ENCODE measurements around the gene RAB9A. TPM values are rescaled to one million over a fixed set of nuclear protein-coding genes. Genes with fewer than 3 reads are reported as not detected.

The RAB9A gene
- total RNA-seq, 1 experiment from 2014 or later, result 26.7 TPM

DNA sequence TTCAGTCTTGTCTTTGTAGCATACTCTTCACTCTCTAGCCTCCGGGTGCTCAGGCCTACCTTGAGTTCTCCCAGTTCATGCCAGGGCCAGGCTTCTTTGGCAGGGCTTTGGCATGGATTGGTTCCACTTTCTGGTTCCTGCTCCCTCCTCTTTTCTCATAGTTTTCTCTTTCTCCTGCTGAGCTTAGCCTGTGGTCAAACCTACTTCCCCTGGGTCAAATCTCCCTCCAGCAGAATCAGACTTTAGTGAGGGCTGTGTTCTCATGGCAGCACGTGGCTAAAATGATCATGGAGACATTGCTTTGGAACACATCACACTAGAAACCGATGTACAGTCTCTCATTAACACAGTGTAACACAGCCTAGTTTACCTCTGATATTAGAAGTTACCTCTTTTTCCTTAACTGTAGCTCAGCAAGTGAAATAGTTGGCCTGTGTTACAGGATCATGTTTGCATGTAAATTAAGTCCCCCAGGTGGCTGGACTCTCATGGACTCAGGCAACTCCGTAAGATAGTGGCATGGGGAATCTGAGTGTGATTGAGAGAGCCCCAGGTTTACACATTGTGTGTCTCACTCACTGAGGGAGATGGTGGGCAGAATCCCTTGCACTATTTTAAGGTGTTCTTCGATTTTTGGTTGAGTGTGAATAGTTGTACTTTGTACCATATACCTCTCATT lies 13.3 kb downstream of the RAB9A start:
- Histone ChIP-seq H3F3A (ENCODE audit: insufficient read depth, low read depth) (0 out of 2 replicates have a peak, but pooled peaks cover 2% of the 10 kb centered on the region), H3K27me3 (ENCODE audit: insufficient read depth, low read depth) (no peaks in the 10 kb centered on the region), H4K20me1 (ENCODE audit: insufficient read depth) (no peaks in the 10 kb centered on the region; the same call in 1 of the 2 replicates), H3K27ac (no peak overlapping the region), H3K36me3 (ENCODE audit: low read depth) (no peaks in the 10 kb centered on the region), H2AFZ (no peak overlapping the region), H3K79me2 (ENCODE audit: low read depth) (peaks cover 76% of the 10 kb centered on the region), H3K4me2 (no peak overlapping the region), H3K9me3 (ENCODE audit: insufficient read depth, low read depth) (no peaks in the 10 kb centered on the region), H3K4me3 (no peak overlapping the region), H3K9me2 (ENCODE audit: insufficient read depth) (no peaks in the 10 kb centered on the region), H3K4me1 (replicated peaks; ENCODE audit: insufficient read depth) (peaks cover 15% of the 10 kb centered on the region)
- TF ChIP-seq, protein P1, sequence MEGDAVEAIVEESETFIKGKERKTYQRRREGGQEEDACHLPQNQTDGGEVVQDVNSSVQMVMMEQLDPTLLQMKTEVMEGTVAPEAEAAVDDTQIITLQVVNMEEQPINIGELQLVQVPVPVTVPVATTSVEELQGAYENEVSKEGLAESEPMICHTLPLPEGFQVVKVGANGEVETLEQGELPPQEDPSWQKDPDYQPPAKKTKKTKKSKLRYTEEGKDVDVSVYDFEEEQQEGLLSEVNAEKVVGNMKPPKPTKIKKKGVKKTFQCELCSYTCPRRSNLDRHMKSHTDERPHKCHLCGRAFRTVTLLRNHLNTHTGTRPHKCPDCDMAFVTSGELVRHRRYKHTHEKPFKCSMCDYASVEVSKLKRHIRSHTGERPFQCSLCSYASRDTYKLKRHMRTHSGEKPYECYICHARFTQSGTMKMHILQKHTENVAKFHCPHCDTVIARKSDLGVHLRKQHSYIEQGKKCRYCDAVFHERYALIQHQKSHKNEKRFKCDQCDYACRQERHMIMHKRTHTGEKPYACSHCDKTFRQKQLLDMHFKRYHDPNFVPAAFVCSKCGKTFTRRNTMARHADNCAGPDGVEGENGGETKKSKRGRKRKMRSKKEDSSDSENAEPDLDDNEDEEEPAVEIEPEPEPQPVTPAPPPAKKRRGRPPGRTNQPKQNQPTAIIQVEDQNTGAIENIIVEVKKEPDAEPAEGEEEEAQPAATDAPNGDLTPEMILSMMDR (conservative IDR thresholded peaks at IDR 0.05), result no peak
- TF ChIP-seq EZH2 (IDR thresholded peaks at IDR 0.05; ENCODE audit: low read depth), result no peak
- no TSS peak for BruUV-seq (replicated peaks)
- ChIA-PET POLR2A (ENCODE audit: unreplicated experiment) (no interaction called here), CTCF (no interaction called here)
- DNase-seq, result no peak
- intact Hi-C loops (cut with micrococcal nuclease; ENCODE audit: unreplicated experiment), result no loop called here

DNA sequence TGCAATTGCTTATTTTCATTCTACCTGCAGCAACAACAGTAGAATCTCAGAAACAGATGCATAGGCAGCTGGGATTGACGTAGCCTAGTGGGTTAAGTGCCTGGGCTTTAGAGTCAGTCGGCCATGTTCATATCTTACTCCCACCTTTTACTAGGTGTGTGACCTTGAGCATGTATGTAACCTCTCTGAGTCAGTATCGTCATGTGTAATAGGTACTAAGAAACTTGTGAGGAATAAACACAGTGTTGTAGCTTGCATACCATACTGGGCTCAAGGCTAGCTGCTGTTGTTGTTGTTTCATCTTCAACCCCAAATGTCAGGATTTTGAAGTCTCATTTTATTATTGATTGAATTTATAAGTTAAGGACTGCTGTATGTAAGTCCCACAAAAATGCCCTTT lies 14.2 kb downstream of the RAB9A start:
- no TSS peak for BruUV-seq (replicated peaks)
- no peak for DNase-seq
- Histone ChIP-seq H3K27me3 (ENCODE audit: insufficient read depth, low read depth) (no peaks in the 10 kb centered on the region), H3F3A (ENCODE audit: insufficient read depth, low read depth) (0 out of 2 replicates have a peak, but pooled peaks cover 2% of the 10 kb centered on the region), H3K4me1 (replicated peaks; ENCODE audit: insufficient read depth) (peaks cover 9% of the 10 kb centered on the region), H3K4me3 (no peak overlapping the region), H3K27ac (no peak overlapping the region), H3K9me3 (ENCODE audit: insufficient read depth, low read depth) (no peaks in the 10 kb centered on the region), H3K79me2 (ENCODE audit: low read depth) (peaks cover 67% of the 10 kb centered on the region), H2AFZ (no peak overlapping the region), H4K20me1 (ENCODE audit: insufficient read depth) (no peaks in the 10 kb centered on the region; the same call in 1 of the 2 replicates), H3K9me2 (ENCODE audit: insufficient read depth) (no peaks in the 10 kb centered on the region), H3K4me2 (no peak overlapping the region), H3K36me3 (ENCODE audit: low read depth) (no peaks in the 10 kb centered on the region)
- POLR2A ChIA-PET (ENCODE audit: unreplicated experiment), result no interaction called here
- TF ChIP-seq EZH2 (IDR thresholded peaks at IDR 0.05; ENCODE audit: low read depth), result no peak
- intact Hi-C loops (cut with micrococcal nuclease; ENCODE audit: unreplicated experiment), result no loop called here
- CTCF ChIA-PET, result no interaction called here

DNA sequence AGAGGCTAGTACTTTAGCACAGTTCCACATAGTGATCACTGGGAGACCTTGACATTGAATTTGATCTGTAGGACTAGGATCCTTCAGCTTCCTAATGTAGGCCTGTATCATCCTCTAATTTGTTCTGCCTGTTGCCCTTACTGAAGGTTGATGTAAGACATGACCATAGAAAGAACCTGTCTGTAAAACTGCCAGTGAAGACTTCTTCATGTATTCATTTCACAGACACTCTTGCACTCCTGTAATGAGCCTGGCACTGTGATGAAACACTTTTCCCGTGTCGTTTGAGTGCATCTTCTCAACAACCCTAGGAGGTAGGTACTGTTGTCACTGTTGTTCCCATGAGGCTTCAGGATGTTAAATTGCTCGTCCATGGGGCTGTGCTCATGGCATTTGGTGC lies 14.7 kb downstream of the RAB9A start:
- H3K4me3 ChIP-seq, result no peak overlapping the region
- no peak overlapping the region for H3K4me2 ChIP-seq
- BruUV-seq (replicated peaks), result no TSS peak
- TF ChIP-seq, protein P1 (conservative IDR thresholded peaks at IDR 0.05), result no peak
- TF ChIP-seq EZH2 (IDR thresholded peaks at IDR 0.05; ENCODE audit: low read depth), result no peak
- no peaks in the 10 kb centered on the region for H3K9me2 ChIP-seq (ENCODE audit: insufficient read depth)
- peaks cover 63% of the 10 kb centered on the region for H3K79me2 ChIP-seq (ENCODE audit: low read depth)
- H2AFZ ChIP-seq, result no peak overlapping the region
- no peaks in the 10 kb centered on the region; the same call in 1 of the 2 replicates for H4K20me1 ChIP-seq (ENCODE audit: insufficient read depth)
- intact Hi-C loops (cut with micrococcal nuclease; ENCODE audit: unreplicated experiment), result no loop called here
- H3K27me3 ChIP-seq (ENCODE audit: insufficient read depth, low read depth), result no peaks in the 10 kb centered on the region
- peaks cover 4% of the 10 kb centered on the region for H3K4me1 ChIP-seq (replicated peaks; ENCODE audit: insufficient read depth)
- H3K36me3 ChIP-seq (ENCODE audit: low read depth), result no peaks in the 10 kb centered on the region
- POLR2A ChIA-PET (ENCODE audit: unreplicated experiment), result no interaction called here
- no peak overlapping the region for H3K27ac ChIP-seq
- CTCF ChIA-PET, result no interaction called here
- DNase-seq, result no peak
- 0 out of 2 replicates have a peak, but pooled peaks cover 2% of the 10 kb centered on the region for H3F3A ChIP-seq (ENCODE audit: insufficient read depth, low read depth)
- no peaks in the 10 kb centered on the region for H3K9me3 ChIP-seq (ENCODE audit: insufficient read depth, low read depth)

Data from PC-9 (cell line).